Measurements from ENCODE around the gene SRRT.
"Not testable (repeated sequence)": the region's sequence is repeated elsewhere in the genome, so short reads cannot be mapped to it uniquely, and the experiment has no call there.

The SRRT gene

DNA sequence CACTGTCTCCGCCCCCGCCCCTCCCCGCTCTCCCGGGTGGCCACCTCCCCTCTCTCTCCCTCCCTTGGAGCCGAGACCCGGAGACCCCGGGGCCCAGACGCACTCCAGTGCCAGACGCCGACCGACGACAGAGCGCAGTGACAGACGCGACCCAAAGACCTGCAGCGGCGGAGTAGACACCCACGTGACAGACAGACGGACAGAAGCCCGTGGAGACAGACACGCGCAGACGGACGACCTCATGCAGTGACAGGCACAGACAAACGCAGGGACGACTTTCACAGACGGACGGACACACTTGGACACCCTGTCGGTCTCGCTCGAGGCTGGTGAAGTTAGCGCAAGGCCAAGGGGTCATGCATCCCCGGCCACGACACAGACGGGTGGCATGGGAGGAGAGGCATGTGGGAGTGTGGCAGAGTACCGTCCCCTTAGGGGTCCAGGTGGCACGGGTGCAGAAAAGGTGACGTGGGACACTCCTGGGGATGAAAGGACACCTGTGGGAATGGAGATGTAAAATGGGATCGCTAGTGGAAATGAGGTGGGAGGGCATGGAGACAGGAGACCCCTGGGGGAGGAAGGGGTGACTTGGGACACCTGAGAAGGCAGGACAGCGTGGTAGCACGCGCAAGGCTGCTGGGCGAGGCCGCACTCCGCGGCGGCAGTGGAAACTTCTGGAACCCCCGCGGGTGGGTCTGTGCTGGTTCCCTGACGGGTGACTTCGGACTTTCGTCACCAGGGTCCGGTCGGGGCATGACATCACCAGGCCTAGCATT, 21.2 kb downstream of the SRRT start:
- peak; percentile 9 for DNase-seq

DNA sequence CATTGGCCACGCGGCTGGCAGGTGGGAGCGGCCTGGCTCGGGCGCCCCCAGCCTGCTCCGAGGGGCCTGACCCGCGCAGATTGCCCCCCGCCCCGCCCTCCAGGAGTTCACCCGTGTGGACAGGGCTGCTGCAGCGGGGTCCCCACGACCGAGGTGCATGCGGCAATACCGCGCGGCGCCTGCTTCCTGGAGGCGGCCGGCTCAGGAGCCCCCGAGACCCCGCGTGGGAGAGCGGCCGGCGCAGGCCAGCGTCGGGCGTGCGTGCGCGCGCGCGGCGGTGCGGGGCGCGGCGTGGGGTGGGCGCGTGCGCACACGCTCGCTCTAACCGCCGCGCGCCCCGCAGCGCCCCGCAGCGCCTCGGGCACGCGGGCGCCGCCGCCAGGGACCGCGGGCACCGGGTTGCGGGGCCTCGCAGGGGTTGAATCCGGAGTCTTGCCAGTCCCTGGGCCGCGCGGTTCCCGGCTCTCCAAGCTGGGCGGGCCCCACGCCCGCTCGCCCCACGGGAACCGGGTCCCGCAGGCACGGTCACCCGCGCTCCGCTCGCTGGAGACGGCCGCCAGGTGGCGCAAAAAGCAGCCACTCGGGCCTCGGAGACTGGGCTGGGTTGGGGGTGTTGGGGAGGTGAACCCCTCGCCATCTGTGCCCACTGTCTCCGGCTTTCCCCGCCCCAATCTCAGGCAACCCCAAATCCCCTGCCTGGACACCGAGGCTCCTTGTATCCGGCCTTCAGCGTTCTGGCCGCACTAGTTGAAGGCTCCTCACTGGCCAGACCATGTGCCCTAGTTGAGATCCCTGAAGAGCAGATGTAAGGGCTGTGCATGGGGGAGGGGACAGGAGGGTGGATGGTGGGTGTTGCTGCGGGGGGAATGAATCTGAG, 22.1 kb downstream of the SRRT start:
- DNase-seq = no peak

DNA sequence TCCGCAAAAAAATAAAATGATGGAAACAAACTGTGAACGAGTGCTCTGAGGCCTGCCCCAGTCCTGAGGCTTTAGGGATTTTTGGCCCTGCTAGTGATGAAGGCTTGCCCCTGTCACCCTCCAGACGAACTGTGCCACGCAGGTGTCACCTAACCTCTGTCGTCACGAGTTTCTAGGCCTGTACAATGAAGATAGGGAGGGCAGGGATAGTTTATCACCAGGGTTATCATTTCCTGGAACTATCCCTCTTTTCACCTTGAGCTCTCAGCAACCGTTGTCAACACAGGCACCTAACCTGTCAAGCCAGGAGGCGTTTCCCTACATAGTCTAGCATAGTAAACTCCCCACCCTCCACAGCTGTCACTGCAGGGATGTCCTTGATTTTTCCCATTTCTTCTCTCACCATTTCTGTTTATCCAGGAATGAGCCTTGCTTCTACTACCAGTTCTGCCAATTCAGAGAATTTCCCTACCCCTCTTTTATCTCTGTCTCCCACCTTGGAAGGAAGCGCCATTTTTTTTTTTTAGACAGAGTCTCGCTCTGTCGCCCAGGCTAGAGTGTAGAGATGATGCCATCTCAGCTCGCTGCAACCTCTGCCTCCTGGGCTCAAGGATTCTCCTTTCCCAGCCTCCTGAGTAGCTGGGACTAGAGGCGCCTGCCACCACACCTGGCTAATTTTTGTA, 23.0 kb downstream of the SRRT start:
- DNase-seq = no peak

DNA sequence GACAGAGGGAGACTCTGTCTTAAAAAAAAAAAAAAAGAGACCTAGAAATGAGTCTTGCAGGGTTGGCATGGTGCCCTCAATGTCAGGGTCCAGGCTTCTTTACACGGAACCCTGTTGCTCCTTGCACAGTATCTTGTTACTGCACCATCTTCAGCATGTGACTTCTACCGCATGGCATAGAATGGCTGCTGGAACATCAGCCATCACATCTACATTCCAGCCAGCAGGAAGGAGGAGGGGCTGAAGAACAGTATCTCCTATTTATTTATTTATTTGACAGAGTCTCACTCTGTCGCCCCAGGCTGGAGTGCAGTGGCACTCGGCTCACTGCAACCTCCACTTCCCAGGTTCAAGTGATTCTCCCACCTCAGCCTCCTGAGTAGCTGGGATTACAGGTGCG, 24.5 kb downstream of the SRRT start:
- DNase-seq = no peak

DNA sequence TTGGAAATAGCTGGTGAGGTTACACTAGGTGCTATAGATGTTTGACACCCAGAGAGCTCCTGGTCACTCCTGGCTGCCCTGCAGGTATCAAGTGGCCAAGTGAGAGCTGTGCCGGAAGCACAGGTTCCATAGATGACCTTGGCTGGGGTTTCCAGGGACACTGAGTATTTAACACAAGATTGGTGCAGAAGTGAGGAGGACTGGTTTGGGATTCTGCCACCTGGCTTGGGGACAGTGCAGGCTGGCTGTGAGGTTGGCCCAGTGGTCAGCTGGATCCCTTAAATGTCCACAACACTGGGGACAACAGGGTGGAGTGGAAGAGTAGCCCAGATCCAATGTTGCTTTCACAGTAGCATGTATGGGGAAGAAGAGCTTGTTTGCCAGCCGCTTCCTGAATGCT, 26.1 kb downstream of the SRRT start:
- DNase-seq = no peak

DNA sequence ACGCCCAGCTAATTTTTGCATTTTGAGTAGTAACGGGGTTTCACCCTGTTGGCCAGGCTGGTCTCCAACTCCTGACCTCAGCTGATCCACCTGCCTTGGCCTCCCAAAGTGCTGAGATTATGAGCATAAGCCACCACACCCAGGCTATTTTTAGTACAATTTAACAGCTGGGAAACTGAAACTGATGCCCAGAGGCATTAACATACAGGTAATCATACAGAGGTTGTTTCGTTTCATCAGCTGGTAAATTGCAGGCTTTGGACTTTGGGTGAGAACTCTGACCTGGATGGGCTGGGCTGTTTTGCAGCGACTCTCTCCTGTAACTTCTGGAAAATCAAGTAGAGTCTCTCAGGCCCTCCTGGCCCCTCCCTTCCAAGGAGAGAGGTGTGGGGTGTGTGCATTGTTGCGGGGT, 27.0 kb downstream of the SRRT start:
- no peak for DNase-seq

DNA sequence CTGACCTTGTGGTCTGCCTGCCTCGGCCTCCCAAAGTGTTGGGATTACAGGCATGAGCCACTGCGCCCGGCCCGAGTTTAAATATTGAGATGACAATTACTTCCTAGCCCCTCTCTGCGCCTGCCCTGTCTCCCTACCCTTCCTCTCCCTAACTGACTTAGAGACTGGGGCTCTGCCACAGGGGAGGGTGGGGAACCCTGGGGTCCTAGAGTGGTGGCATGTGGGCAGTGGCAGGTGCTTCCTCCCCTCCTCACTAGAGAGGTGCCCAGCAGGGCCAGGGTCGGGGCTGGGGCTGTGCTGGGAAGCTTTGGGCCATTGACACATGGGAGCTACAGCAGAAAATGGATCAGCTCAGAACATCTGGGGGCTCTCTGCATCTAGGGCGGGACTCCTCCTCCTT, 27.7 kb downstream of the SRRT start:
- DNase-seq = no peak

DNA sequence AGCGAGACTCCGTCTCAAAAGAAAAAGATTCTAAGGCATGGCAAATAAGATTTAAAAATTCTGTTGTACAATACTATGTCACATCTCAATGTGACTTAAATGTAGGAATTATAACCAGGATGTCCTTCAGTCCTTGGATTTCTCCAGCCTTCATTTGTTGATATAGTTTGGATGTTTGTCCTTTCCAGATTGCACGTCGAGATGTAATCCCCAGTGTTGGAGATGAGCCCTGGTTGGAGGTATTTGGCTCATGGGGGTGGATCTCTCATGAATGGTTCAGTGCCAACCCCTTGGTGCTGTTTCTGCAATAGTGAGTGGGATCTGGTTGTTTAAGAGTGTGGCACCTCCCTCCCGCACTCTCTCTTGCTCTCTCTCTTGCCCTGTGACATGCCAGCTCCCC, 33.6 kb downstream of the SRRT start:
- no peak for DNase-seq

DNA sequence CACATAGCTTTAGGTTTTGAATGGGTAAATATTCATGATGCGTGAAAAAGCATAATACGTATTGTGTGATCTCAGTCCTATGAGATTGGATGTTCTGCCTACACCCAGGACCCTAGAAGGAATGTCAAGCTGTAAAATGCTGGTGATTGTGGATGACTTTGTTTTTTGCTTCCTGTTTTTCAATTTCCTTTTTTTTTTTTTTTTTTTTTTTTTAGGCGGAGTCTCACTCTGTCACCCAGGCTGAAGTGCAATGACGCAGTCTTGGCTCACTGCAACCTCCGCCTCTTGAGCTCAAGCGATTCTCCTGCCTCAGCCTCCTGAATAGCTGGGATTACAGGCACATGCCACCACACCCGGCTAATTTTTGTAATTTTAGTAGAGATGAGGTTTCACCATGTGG, 35.5 kb downstream of the SRRT start:
- DNase-seq = not testable (repeated sequence)

DNA sequence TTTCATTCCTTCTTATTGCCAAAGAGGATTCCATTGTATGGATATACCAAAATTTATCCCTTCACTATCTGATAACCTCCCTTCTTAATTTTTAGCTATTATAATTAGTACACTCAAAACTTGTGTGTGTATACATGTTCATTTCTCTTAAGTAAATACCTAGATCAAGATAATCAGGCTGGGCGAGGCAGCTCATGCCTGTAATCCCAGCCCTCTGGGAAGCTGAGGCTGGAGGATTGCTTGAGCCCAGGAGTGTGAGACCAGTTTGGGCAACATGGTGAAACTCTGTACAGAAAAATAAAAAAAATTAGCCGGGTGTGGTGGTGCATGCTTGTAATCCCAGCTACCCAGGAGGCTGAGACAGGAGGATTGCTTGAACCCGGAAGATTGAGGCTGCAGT, 36.6 kb downstream of the SRRT start:
- DNase-seq = no peak

DNA sequence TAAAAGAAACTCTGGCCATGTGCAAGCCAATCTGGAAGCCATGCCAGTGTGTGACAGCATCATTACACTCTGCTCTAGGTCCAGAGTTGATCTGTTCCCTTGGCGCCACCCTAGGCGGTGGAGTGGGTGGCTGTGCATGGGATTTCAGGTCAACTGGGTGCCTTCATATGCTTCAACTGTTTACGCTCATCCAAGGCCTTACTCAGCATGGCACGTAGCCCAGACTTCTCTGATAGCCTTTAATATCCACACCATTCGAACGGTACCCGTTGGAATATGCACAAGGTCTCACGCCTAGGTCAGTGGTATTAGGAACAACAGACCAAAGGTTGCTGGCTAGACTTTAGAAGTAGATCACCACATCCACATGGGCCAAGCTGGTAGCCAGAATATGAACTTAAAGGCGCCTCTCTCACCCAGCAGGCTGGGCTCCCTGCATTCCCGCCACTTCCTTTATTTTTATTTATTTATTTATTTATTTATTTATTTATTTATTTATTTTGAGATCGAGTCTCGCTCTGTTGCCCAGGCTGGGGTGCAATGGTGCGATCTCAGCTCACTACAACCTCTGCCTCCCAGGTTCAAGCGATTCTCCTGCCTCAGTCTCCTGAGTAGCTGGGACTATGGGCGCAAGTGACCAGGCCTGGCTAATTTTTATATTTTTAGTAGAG, 39.4 kb downstream of the SRRT start:
- DNase-seq = no peak

DNA sequence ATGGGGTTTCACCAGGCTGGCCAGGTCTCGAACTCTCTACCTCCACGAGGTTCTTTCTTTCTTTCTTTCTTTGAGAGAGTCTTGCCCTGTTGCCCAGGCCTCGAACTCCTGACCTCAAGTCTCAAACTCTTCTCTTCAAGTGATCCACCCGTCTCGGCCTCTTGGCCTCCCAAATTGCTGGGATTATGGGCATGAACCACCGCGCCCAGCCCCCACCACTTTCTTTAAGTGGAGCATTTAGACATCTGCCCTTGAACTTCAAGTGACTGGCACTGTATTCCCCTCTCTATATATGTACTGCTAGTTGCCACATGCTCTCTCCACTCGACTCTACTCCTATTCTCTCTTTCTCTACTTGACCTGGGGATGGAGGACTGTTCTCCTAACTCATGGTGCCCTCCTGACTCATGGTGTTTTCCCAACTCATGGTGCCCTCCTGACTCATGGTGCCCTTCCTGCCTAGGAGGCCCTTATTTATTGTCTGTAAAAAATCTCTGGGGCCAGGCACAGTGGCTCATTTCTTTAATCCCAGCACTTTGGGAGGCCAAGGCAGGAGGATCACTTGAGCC, 40.1 kb downstream of the SRRT start:
- DNase-seq = no peak

DNA sequence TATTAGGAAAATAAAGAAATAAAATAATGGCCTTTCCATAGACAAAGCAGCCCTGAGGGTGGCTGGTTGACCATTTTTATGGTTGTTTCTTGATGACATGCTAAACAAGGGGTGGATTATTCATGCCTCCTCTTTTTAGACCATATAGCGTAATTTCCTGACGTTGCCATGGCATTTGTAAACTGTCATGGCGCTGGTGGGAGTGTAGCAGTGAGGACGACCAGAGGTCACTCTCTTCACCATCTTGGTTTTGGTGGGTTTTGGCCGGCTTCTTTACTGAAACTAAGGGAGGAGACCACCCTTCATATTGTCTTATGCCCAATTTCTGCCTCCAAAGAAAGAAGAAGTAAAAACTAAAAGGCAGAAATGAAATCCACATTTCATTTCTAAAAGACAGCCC, 44.4 kb downstream of the SRRT start:
- not testable (repeated sequence) for DNase-seq

DNA sequence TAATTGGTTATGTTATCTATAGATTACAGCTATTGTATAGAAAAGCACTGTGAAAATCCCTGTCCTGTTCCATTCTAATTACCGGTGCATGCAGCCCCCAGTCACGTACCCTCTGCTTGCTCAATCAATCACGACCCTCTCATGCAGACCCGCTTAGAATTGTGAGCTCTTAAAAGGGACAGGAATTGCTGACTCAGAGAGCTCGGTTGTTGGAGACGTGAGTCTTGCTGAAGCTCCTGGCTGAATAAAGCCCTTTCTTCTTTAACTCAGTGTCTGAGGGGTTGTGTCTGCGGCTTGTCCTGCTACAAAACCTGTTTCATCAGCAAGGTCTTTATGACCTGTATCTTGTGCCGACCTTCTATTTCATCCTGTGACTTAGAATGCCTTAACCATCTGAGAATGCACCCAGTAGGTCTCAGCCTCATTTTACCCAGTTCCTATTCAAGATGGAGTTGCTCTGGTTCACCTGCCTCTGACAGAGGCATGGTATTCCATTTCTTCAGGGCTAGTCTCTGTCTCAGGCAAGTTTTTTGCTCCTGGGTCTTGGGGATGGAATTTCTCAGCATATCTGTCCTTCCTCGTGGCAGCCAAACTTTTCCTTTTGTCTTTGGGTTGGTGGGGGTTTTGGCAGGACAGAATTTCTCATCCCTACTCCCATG, 45.0 kb downstream of the SRRT start:
- DNase-seq = not testable (repeated sequence)

DNA sequence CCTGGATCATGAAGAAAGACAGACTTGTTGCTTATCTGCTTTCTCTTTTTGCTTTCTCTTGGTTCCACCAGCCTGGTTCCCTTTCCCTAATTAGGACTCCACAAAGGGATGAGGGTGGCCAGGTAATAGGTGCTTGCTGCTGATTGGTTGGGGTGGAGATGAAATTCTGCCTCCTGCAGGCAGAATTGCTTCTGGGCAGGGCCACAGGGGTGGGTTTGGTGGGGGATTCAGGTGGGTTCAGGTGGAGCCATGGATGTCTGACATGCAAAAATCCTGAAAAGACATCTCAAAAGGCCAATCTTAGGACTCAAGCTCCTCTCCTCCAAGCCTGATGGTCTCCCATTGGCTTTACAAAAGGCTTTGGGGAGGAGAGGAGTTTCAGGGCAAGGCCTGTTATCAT, 46.1 kb downstream of the SRRT start:
- no peak for DNase-seq

DNA sequence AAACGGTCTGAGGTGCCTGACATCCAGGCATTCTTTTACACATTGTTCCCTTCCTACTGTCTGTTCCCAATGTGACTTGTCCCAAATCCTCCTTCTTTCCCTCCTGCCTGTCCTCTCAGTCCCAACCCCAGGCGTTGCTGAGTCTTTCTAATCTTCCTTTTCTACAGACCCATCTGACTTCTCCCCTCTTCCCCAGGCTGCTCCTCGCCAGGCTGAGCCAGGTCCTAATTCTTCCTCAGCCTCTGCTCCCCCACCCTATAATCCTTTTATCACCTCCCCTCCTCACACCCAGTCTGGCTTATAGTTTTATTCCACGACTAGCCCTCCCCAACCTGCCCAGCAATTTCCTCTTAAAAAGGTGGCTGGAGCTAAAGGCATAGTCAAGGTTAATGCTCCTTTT, 48.7 kb downstream of the SRRT start:
- not testable (repeated sequence) for DNase-seq

DNA sequence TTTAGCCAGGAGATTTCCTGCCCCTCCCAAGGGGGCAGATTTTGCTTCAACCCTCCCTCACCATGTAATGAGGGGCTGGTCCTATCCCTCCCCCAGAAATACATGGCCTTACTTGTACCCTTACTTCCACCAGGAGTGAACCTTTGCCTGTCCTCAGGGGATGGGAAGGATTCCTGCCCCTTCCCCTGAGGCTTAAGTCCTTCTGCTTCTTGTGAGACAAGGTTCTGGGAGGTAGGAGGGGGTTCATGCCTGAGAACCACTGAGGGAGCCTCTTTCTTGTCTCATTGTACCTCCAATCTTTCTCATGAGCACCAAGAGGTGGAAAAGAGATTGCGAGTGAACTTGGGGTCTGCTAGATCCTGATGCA, 54.9 kb downstream of the SRRT start:
- DNase-seq = no peak

DNA sequence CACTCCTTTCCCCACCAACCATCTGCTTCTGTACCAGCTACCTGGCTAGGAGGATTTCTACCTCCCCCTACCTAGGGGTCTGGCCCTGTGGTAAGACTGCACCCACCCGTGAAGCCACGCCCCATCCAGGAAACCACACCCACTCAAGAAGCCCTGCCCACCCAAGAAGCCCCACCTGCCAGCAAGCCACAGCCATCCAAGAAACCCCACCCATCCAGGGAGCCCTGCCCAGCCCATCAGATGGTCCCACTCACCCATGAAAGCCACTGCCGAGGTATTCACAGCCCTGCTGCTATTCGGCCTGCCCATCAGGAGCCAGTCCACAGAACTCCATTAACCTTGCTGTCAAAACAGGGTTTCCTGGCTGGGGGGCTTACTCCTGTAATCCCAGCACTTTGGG, 58.8 kb downstream of the SRRT start:
- no peak for DNase-seq

DNA sequence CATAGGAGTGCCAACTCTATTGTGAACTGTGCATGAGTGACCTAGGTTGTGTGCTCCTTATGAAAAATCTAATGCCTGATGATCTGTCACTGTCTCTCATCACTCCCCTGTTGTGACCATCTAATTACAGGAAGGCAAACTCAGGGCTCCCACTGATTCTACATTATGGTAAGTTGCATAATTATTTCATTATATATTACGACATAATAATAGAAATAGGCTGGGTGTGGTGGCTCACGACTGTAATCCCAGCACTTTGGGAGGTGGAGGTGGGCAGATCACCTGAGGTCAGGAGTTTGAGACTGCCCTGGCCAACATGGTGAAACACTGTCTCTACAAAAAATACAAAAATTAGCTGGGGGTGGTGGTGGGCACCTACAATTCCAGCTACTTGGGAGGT, 60.5 kb downstream of the SRRT start:
- not testable (repeated sequence) for DNase-seq

DNA sequence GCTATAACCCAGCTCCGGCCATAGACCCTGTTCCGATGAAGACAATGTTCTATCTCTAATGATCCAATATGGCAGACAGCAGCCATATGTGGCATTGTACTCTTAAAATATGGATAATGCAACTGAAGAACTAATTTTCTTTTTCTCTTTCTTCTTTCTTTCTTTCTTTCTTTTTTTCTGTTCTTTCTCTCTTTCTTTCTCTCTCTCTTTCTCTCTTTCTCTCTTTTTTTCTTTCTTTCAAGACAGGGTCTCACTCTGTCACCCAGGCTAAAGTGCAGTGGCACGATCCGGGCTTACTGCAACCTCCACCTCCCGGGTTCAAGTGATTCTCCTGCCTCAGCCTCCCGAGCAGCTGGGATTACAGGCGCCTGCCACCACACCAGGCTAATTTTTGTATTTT, 61.3 kb downstream of the SRRT start:
- DNase-seq = not testable (repeated sequence)
